Fibroblast of lung (primary cell): ENCODE measurements around the gene ZNF469.

Source experiments
- EZH2 ChIP-seq: IDR thresholded peaks from 2 replicates; pipeline ENCODE4 v1.5.1; 2012; ENCODE audit warnings: low read length, control low read depth, mild to moderate bottlenecking; ENCODE audit errors: missing control alignments
- TF ChIP-seq, protein P1 (sequence below), 2 donors: IDR thresholded peaks in 1 of 2; conservative IDR thresholded peaks in 1 of 2; 1 replicate in 1 of 2; 2 replicates in 1 of 2; pipeline ENCODE4 v1.5.1; 2011 to 2012; ENCODE audit warnings: low read length in 2 of 2, control low read depth in 1 of 2, inconsistent platforms in 1 of 2, low read depth in 1 of 2, mild to moderate bottlenecking in 1 of 2

DNA sequence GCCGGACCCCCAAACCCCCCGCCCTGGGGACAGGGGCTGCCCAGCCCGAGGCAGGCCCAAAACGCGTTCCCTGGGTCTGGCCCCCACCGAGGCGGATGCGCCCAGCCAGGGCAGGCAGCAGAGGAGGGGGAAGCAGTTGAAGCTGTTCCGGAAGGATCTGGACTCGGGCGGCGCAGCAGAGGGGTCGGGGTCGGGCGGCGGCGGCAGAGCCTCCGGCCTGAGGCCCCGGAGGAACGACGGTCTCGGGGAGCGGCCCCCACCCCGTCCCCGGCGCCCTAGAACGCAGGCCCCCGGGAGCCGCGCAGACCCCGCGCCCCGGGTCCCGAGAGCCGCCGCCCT, 47.4 kb downstream of the ZNF469 start:
- TF ChIP-seq, protein P1, sequence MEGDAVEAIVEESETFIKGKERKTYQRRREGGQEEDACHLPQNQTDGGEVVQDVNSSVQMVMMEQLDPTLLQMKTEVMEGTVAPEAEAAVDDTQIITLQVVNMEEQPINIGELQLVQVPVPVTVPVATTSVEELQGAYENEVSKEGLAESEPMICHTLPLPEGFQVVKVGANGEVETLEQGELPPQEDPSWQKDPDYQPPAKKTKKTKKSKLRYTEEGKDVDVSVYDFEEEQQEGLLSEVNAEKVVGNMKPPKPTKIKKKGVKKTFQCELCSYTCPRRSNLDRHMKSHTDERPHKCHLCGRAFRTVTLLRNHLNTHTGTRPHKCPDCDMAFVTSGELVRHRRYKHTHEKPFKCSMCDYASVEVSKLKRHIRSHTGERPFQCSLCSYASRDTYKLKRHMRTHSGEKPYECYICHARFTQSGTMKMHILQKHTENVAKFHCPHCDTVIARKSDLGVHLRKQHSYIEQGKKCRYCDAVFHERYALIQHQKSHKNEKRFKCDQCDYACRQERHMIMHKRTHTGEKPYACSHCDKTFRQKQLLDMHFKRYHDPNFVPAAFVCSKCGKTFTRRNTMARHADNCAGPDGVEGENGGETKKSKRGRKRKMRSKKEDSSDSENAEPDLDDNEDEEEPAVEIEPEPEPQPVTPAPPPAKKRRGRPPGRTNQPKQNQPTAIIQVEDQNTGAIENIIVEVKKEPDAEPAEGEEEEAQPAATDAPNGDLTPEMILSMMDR (conservative IDR thresholded peaks at IDR 0.05 in 1 of 2, IDR thresholded peaks at IDR 0.05 in 1 of 2; ENCODE audit: low read depth in 1 of 2, low read length in 2 of 2) = no peak
- no peak for TF ChIP-seq EZH2
